Right lobe of liver (tissue), 4 donors: Measurements from ENCODE around the gene TBC1D8.
A peak's percentile ranks its signal among the peaks of the same experiment; 100 is the strongest.

Source experiments
- CTCF ChIP-seq, 4 donors: fragments of 200-600 bp in 3 of 4; fragments of 450-650 bp in 1 of 4; IDR thresholded peaks; one replicate each; pipeline versions ENCODE4 v1.5.1 to v1.8.0; 2016 to 2022; ENCODE audit warnings: antibody characterized with exemption in 4 of 4, mild to moderate bottlenecking in 2 of 4
- POLR2A ChIP-seq: fragments of 450-650 bp; IDR thresholded peaks from one replicate; pipeline ENCODE4 v1.6.1; 2017; ENCODE audit warnings: antibody characterized with exemption, mild to moderate bottlenecking
- donor health status: DM: no; HTN: no; CAD: no.
- donor health status: DM: no; HTN: no; CAD: no.
- donor health status: DM: no; HTN: yes; CAD: no.

- no peak for TF ChIP-seq CTCF (IDR thresholded peaks at IDR 0.05)
- TF ChIP-seq POLR2A, result peak; percentile 87
Observed at GRCh38 chr2:101001691-101002561, 149.3 kb downstream of the TBC1D8 start, which contains the start of gene RPL31.
